HUES48 (cell line): Measurements from ENCODE around the gene GDPD2.

Experiments
- H3K27ac ChIP-seq: one replicate; pipeline ENCODE4 v1.7.0; 2013; ENCODE audit warnings: low read depth, low read length, inconsistent platforms
- H3K27me3 ChIP-seq: 2 replicates; pipeline ENCODE4 v1.6.1; 2013; ENCODE audit warnings: mild to moderate bottlenecking, low read length; ENCODE audit not compliant: control insufficient read depth, insufficient read depth
- H3K36me3 ChIP-seq: 2 replicates; pipeline ENCODE4 v1.6.1; 2013; ENCODE audit warnings: low read length; ENCODE audit not compliant: control insufficient read depth, insufficient read depth
- H3K4me1 ChIP-seq: 2 replicates; pipeline ENCODE4 v1.6.1; 2013; ENCODE audit warnings: mild to moderate bottlenecking, low read length; ENCODE audit not compliant: control insufficient read depth, insufficient read depth
- H3K4me3 ChIP-seq: 2 replicates; pipeline ENCODE4 v1.5.1; 2013; ENCODE audit warnings: mild to moderate bottlenecking, low read depth, low read length
- H3K9ac ChIP-seq: 2 replicates; pipeline ENCODE4 v1.6.1; 2013; ENCODE audit warnings: mild to moderate bottlenecking, low read depth, low read length, moderate library complexity
- H3K9me3 ChIP-seq: 2 replicates; pipeline ENCODE4 v1.6.1; 2013; ENCODE audit warnings: low read length; ENCODE audit not compliant: control insufficient read depth, insufficient read depth

GDPD2 gene

DNA sequence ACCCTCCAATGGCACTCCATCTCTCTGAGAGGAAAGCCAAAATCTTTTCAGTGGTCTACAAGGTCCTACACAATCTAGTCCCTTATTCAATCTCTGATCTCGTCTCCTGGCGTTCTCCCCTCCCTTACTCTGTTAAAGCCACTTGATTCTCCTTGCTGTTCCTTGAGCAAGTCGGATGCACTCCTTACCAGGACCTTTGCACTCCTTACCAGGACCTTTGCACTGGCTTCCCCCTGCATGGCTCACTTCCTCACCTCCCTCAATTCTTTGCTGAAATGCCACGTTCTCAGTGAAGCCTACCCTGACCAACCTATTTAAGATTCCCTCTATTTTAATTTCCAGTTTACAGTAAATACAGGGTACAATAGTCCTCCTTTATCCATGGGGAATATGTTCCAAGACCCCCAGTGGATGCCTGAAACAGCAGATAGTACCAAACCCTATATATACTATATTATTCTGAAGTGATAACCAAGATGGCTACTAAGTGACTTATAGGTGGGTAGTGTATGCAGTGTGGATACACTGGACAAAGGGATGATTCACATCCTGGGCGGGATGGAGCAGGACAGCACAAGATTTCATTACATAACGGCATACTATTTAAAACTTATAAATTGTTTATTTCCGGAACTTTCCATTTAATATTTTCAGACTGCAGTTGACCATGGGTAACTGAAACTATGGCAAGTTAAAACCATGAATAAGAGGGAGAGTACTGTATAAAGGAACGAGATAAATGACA is 15.0 kb downstream of the GDPD2 start:
- Histone ChIP-seq H3K4me1 (0 out of 2 replicates have a peak, but pooled peaks cover 3% of the 10 kb centered on the region), H3K9ac (no peak overlapping the region), H3K27ac (no peak overlapping the region), H3K4me3 (no peak overlapping the region), H3K9me3 (peaks cover 26% of the 10 kb centered on the region; the same call in 1 of the 2 replicates), H3K27me3 (no peaks in the 10 kb centered on the region; the same call in 1 of the 2 replicates), H3K36me3 (no peaks in the 10 kb centered on the region)

DNA sequence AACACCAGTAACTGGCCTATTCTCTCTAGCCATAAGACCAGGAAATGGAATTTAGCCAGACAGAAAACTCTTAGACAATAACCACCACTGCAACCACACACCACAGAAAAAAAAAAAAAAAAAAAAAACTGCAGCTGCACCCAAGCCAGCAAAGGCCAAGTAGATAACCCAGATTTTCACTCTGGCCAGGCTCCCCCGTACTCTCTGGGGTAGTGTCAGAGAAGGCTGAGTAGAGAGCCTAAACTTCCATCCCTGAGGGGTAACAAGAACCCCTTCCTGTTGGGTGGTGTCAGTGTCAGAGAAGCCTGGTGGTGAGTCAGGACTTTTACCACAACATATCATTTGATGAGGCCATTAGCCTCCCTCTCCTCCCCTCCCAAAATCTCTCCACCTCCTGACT is 15.9 kb downstream of the GDPD2 start:
- Histone ChIP-seq H3K27ac (no peak overlapping the region), H3K9me3 (peaks cover 30% of the 10 kb centered on the region; the same call in 1 of the 2 replicates)

DNA sequence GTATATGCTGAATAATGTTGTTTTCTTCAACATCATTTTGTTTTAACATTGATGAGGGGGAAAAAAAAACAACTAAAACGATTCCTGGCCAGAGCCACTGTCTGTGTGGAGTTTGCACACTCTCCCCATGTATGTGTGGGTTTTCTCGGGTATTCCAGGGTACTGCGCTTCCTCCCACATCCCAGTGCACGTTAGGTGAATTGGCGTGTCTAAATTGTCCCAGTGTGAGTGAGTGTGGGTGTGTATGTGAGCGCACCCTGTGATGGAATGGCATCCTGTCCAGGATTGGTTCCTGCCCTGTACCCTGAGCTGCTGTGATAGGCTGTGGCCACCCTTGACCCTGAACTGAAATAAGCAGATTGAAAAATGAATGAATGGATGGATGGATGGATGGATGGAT is 19.1 kb downstream of the GDPD2 start:
- Histone ChIP-seq H3K36me3 (no peaks in the 10 kb centered on the region), H3K4me3 (no peak overlapping the region), H3K27ac (no peak overlapping the region), H3K9ac (no peak overlapping the region), H3K9me3 (peaks cover 33% of the 10 kb centered on the region; the same call in 1 of the 2 replicates), H3K4me1 (no peaks in the 10 kb centered on the region), H3K27me3 (peaks cover 15% of the 10 kb centered on the region)

More for the DNA sequence above, 15.9 kb downstream of the GDPD2 start:
- H3K4me3 ChIP-seq: no peak overlapping the region
- peaks cover 2% of the 10 kb centered on the region for H3K27me3 ChIP-seq
- no peaks in the 10 kb centered on the region for H3K4me1 ChIP-seq
- H3K36me3 ChIP-seq: no peaks in the 10 kb centered on the region
- no peak overlapping the region for H3K9ac ChIP-seq

DNA sequence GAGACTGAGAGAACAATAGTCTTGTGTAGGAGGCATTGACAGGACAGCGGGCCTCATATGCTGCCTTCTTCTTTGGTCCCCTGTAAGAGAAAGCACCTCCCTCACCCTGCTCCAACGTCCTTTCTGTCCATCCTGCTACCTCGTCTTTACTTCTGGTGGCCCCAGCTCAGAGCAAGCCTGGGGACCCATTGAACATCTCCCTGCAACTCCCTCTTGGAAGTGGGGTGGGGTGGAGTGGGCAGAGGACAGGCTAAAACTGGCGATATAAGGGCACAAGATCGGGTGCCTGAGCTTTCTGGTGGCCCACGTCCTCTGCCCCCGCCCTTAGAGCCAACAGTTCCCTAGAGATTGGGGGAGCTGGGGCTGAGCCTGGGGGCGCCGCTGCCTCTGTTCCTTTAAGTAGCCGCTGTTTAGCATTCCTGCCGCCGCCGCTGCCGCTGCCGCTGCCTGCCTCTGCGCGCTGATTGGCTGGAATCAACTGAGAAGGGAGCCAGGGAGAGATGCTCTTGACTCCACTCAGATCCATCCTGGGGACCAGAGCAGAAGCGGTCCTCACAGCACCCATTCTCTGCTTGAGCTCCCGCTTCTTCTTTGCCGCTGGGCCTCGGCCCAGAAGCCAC is 21.3 kb downstream of the GDPD2 start, which contains the start of gene DLG3:
DLG3 (plus strand) TSS at position 510 of the 620 bp plus-strand sequence. CDS start 367 bp downstream, outside the sequence.
- Histone ChIP-seq H3K27ac (no peak within 1 kb of the TSS), H3K9ac (no peak within 1 kb of the TSS), H3K36me3 (no peaks in the 10 kb centered on the region), H3K4me1 (no peaks in the 10 kb centered on the region), H3K9me3 (peaks cover 34% of the 10 kb centered on the region), H3K27me3 (peaks cover 15% of the 10 kb centered on the region), H3K4me3 (peak within 1 kb of the TSS; percentile 13; the same call in 1 of the 2 replicates)

DNA sequence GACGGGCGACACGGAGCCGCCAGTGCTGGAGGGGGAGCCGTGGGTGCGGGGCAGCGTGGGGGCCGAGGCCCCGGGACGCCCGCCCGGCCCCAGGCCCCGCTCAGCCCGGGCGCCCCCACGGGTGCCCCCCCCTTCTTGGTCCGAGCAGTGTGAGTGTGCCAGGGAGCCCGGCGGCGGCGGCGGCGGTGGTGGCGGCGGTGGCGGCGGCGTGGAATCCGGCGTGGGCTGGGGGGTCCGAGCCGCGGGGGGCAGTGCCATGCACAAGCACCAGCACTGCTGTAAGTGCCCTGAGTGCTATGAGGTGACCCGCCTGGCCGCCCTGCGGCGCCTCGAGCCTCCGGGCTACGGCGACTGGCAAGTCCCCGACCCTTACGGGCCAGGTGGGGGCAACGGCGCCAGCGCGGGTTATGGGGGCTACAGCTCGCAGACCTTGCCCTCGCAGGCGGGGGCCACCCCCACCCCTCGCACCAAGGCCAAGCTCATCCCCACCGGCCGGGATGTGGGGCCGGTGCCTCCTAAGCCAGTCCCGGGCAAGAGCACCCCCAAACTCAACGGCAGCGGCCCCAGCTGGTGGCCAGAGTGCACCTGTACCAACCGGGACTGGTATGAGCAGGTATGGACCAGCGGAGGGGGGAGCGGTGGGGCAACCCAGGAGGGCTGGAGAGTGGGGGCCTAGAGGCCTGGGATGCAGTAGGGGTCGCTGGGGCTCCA is 22.0 kb downstream of the GDPD2 start:
- peak overlapping the region; percentile 13; the same call in 1 of the 2 replicates for H3K4me3 ChIP-seq
- peaks cover 33% of the 10 kb centered on the region for H3K9me3 ChIP-seq
- H3K4me1 ChIP-seq: no peaks in the 10 kb centered on the region
- no peak overlapping the region for H3K27ac ChIP-seq
- H3K27me3 ChIP-seq: peaks cover 15% of the 10 kb centered on the region
- H3K36me3 ChIP-seq: no peaks in the 10 kb centered on the region
- no peak overlapping the region for H3K9ac ChIP-seq

DNA sequence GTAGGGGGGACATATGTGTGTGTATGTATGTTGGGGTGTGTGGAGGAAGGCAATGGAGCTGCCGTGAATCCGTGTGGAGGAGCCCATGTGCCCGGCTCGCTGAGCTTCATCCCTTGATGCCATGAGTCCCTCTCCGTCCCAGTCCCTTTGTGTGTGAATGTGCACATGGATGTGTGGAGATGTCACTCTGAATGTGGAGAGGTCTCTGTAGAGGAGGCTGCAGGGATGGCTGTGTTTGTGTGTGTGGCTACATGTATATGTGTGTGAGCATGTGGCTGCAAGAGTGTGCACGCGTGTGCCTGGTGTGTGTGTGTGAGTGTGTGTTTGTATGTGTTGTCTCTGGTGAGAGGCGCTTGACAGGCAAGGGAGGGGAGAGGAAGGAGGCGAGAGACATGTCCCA is 22.8 kb downstream of the GDPD2 start:
- Histone ChIP-seq H3K27ac (no peak overlapping the region), H3K9me3 (peaks cover 33% of the 10 kb centered on the region), H3K27me3 (peaks cover 15% of the 10 kb centered on the region), H3K4me3 (no peak overlapping the region), H3K9ac (no peak overlapping the region), H3K4me1 (no peaks in the 10 kb centered on the region), H3K36me3 (no peaks in the 10 kb centered on the region)

DNA sequence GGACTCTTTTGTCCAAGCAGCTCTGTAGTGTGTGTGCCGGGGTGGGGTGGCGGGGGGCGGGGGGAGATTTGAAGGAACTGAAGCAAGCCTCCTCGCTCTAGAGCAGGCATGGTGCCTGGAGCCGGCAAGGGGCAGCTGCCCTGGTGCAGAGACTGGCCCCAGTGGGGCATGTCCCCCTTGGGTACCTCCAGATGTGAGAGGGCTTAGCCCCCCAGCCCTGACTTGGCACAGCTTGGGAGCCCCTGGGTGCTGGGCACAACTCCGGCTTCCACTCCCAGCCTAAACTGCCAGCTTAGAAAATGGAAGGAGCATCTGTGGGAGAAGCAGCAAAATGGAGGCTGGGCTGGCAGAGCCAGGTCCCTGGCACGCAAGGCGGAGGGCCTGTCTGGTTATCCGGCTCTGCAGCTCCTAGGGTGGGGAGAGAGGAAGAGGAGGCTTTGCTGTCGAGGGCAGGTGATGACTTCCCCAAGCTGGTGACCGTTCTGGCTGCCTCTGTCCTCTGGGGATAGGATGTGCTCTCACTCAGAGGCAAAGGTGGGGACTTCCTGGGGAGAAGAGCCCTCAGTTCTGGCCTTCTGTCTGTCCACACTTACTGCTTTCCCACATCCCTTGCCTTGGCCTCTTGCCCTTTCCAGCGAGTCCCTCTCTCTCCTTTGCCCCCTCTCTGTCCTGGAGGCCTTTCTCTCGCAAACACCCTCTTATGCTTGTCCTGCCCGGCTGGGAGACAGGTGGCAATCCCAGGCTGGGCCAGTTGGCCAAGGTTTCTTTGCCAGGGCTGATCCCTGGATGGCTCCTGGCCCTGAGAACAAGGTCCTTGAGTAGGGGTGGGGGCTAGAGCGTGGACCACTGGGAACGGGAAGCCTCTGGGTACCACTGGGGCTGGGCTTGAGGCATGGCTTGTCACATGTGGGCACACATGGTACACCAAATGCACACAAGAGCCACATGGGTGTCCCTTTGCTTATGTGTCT is 23.6 kb downstream of the GDPD2 start:
- H3K4me3 ChIP-seq: no peak overlapping the region
- no peaks in the 10 kb centered on the region for H3K36me3 ChIP-seq
- 0 out of 2 replicates have a peak, but pooled peaks cover 3% of the 10 kb centered on the region for H3K4me1 ChIP-seq
- H3K9ac ChIP-seq: no peak overlapping the region
- H3K27me3 ChIP-seq: peaks cover 15% of the 10 kb centered on the region
- no peak overlapping the region for H3K27ac ChIP-seq
- peaks cover 33% of the 10 kb centered on the region for H3K9me3 ChIP-seq

DNA sequence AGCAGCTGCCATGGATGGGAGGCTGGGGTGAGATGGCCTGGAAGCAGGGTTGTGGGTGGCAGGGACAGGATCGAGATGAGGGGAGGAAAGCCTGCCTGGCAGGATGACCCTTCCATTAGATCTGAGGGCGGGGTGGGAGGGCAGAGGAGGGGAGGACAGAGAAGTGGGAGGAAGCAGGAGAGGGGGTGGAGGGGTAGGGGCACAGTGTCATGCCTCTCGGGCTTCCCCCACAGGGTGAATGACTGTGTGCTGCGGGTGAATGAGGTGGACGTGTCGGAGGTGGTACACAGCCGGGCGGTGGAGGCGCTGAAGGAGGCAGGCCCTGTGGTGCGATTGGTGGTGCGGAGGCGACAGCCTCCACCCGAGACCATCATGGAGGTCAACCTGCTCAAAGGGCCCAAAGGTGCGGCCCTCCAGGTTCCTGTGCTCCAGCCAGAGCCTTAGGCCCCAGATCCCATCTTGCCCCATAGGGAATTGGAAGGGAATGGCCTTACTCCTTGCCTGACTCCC is 26.4 kb downstream of the GDPD2 start:
- Histone ChIP-seq H3K9ac (no peak overlapping the region), H3K4me3 (no peak overlapping the region), H3K4me1 (peaks cover 14% of the 10 kb centered on the region; the same call in 1 of the 2 replicates), H3K27me3 (peaks cover 11% of the 10 kb centered on the region), H3K27ac (no peak overlapping the region), H3K9me3 (peaks cover 31% of the 10 kb centered on the region), H3K36me3 (no peaks in the 10 kb centered on the region)

DNA sequence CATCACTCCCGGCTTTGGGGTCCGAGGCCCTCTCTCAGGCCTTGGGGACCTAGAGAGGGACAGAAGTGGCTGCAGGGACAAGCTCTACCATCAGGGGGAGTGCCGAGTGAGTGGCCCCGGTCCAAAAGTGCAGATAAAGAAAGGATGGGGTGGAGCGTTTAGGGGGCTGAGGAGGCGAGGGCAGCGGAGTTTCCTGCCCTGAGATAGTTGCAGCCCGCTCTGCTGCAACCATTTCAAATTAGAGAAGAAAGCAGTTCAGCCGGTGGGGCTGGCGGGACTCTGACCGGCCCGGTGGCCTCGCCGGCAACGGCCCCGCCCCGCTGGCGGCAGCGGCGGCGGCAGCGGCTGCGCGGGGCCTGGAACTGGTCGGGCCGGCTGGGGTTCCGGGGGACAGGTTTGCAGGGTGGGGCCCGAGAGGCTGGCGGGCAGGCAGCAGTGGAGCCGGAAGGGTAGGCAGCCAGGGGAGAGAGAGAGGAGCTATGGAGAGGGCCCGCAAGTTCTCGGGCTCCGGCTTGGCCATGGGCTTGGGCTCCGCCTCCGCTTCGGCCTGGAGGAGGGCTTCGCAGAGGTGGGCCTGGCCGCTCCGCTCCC is 29.1 kb downstream of the GDPD2 start:
- Histone ChIP-seq H3K27ac (peak overlapping the region; percentile 27), H3K27me3 (no peaks in the 10 kb centered on the region), H3K36me3 (no peaks in the 10 kb centered on the region), H3K4me3 (peak overlapping the region; percentile 59), H3K4me1 (peaks cover 14% of the 10 kb centered on the region; the same call in 1 of the 2 replicates), H3K9ac (no peak overlapping the region), H3K9me3 (peaks cover 25% of the 10 kb centered on the region)
